Fibroblast of skin of right quadriceps (primary cell): ENCODE data around the gene PCSK5.
"Not testable (repeated sequence)": the region's sequence is repeated elsewhere in the genome, so short reads cannot be mapped to it uniquely, and the experiment has no call there.

ENCODE experiments used
- DNase-seq: peaks from one replicate; pipeline ENCODE4 v3.0.0-alpha.2; 2013

Gene PCSK5

DNA sequence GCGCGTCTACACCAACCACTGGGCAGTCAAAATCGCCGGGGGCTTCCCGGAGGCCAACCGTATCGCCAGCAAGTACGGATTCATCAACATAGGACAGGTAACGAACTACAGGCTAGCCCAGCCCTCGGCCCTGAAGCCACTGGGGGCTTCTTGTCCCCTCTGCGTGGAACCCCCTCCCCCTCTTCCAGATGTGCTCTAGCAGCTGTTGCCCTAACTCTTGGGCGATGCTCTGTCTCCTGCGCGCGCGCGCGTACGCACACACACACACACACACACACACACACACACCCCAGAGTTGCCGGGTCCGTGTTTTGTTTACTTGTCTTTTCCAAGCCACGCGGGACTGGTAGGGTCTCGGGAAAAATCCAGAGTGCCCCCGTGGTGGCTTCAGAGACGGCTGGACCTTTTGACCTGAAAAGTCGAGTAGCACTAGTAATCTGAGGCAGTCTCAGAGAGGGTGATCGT lies 836 bp downstream of the PCSK5 start:
- DNase-seq, result peak; percentile 37

DNA sequence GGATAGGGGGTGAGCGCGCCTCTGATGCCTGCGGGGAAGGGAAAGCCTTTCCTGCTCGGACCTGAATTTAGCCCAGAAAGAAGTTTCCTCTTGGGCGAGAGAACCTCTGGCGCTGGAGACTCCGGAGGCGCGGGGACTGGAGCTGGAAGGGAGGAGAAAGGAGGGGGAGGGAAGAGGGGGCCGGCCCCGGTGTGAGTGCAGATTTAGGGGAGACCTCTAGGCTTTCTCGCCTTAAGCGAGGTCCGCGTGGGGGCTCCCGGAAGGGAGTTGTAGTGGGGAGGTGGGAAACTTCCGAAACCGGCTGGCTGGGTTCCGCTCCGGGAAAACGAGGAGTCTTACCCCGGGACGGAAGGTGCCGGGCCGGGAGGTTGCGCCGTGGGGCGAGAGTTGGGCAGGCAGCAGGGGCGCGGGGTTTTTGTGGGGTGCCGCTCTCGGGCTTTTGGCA lies 1.3 kb downstream of the PCSK5 start:
- DNase-seq, result peak; percentile 20

GRCh38 chr9:75892216-75892911 lies 1.9 kb downstream of the PCSK5 start:
- no peak for DNase-seq

GRCh38 chr9:75893106-75893505 lies 2.6 kb downstream of the PCSK5 start:
- DNase-seq, result no peak

DNA sequence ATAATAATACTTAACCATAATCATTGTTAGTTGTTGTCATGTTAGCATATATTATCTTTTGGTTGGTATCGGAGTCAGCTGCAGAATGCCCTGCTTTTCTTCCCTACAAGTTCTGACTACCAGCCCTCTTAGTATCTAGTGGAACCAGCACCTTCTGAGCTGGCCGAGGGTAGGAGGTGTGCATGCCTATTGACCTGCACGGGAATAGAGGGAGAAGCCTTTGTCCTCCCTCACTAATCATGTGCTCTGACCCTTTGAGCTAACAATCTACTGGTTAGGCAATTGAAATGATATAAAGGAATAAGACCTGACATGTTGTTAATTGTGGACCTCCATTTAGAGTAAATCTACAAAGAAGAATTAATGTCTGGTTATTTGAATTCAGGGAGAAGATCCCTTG lies 4.1 kb downstream of the PCSK5 start:
- no peak for DNase-seq

GRCh38 chr9:75895112-75895511 lies 4.6 kb downstream of the PCSK5 start:
- DNase-seq, result no peak

DNA sequence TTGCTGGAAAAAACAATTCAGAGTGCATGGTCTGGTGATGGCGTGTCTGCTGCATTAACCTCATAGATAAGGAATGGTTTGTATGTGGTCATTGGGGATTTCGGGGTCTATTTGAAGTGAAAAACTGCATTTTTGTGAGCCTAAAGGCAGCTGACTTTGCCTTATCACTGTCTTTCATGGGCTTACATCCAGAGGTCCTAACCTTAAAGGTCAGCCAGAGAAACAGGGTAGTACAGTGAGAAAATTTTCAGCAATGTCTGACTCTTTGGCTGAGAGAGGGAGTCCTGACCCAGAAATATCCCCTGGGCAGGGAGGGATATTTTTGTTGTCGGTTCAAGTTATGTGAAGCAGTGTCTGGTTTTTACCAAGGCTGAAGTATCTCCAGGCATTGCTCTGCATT lies 5.7 kb downstream of the PCSK5 start:
- DNase-seq, result no peak

DNA sequence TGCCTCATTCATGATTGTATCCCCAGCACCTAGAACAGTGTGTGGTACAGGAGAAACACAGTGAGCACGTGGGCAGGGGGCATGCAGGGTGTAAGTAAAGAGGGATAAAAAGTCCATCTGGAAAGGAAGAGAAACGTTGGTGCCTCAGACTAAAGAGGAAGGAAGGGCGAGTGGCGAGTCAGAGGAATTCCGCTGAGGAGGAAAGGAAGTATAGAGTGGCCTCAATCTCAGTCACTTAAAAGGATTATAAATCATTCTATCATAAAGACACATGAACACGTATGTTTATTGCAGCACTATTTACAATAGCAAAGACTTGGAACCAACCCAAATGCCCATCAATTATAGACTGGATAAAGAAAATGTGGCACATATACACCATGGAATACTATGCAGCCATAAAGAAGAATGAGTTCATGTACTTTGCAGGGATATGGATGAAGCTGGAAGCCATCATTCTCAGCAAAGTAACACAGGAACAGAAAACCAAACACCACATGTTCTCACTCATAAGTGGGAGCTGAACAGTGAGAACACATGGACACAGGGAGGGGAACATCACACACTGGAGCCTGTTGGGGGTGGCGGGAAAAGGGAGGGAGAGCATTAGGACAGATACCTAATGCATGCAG lies 10.5 kb downstream of the PCSK5 start:
- not testable (repeated sequence) for DNase-seq

DNA sequence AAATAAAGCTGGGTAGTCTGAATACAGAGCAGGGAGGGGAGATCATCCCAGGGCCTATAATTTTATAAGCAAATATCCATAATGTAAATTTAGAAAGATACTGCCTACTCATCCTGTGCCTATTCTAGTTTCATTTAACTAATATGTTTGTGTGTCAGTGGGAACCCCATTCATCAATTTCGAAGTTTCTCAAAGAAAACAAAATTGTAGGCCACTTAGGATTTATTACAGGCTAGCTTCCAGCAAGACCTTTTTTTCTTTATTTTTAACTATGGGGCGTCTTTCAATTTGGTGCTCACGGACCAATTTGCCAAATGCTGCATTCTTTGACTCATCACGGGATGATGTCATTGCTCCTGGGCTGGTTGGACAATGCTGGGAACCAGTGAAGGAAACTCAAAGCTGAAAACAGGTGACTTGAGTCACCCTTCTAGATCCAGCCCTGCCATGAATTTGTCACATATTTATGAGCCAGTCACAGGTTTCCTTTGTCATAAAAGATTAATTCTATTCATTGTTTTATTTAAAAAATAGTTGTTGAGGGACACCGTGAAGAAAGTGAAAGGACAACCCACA lies 13.4 kb downstream of the PCSK5 start:
- DNase-seq, result peak; percentile 39

DNA sequence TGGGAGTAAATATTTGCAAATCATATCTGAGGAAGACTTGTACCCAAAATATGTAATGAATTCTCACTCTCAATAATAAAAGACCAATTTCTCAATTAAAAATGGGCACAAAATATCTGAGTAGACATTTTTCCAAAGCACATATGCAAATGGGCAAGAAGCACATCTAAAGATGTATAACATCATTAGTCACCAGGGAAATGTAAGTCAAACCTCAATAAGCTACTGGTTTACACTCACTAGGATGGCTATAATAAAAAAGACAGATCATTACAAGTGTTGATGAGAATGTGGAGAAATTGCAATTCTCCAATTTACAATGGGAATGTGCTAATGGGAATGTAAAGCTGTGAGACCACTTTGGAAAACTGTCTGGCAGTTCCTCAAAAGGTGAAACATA lies 13.9 kb downstream of the PCSK5 start:
- no peak for DNase-seq

DNA sequence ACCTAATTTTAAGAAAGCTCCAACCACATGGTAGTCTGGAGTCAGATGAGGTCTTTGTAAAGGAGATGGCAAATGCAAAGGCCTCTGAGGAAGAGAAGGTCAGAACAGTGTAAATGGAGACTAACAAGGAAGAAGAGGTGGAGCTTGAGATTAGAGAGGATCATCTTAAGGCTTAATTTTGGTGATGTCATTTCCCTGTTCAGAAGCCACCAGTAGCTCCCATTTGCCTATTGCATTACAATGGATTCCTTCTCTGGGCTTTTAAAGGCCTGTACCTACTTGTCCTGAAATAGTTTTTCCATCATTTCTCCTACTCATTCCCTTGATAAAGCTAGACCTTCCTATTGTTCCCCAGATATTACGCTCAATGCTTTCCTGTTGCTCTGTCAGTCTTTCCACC lies 16.1 kb downstream of the PCSK5 start:
- no peak for DNase-seq

DNA sequence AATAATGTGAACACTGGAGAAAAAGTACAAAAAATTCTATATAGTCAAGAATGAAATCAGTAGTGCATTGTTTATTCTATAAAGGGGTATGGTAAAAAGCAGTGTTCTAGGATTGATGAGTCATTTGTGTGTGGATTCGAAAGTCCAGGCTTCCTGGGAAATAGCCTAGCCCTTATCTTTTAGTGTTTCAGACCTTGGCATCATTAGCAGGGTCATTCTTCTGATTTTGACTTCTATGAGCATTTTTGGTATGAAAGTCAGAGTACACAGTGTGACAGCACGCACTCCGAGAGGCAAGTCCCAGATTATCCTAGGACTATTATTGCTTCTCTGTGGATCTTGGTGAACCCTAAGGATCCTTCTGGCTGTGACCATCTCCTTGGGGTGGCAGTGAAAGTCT lies 16.9 kb downstream of the PCSK5 start:
- DNase-seq, result no peak

DNA sequence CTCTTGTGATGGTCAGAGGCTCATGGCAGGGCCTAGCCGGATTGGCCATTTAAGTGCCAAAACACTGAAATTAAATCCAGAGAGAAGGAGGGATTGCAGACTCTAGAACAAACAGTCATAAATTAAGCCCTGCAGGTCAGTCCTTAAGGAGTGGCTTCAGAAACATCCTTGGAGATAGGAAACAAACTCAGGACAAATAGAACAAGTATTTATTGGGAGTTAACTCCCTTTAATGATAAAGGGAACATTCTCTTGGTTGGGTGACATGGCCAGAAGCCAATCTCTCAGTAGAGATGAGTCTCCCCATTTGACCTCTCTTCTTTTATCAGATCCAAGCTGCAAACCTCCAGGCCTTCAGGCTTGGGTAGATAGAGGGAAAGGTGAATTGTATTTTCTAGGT lies 17.4 kb downstream of the PCSK5 start:
- DNase-seq, result no peak

GRCh38 chr9:75909776-75910175 lies 19.3 kb downstream of the PCSK5 start:
- DNase-seq, result no peak

- peak; percentile 20 for DNase-seq
Observed at GRCh38 chr9:75910731-75911130, 20.3 kb downstream of the PCSK5 start.

- DNase-seq, result no peak
Observed at GRCh38 chr9:75911390-75911789, 20.9 kb downstream of the PCSK5 start.

- no peak for DNase-seq
Observed at GRCh38 chr9:75912951-75913350, 22.5 kb downstream of the PCSK5 start.

DNA sequence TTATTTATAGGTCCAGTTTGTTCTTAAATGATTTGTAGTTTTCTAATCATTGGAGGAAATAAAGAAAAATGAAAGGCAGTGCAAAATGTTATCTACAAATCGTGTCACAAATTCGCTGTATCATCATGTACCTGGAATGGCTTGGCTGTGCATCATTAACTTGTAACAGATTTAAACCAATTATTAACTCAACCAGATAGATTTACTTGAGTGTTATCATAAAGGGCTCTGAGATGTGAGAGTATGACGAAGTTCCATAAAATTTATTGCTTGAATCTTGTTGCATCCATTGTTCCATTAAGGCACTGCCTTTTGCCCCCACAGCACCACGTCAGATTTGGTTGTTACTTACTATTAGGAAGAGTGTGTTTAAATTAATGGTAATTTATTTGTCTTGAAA lies 23.5 kb downstream of the PCSK5 start:
- DNase-seq, result no peak

DNA sequence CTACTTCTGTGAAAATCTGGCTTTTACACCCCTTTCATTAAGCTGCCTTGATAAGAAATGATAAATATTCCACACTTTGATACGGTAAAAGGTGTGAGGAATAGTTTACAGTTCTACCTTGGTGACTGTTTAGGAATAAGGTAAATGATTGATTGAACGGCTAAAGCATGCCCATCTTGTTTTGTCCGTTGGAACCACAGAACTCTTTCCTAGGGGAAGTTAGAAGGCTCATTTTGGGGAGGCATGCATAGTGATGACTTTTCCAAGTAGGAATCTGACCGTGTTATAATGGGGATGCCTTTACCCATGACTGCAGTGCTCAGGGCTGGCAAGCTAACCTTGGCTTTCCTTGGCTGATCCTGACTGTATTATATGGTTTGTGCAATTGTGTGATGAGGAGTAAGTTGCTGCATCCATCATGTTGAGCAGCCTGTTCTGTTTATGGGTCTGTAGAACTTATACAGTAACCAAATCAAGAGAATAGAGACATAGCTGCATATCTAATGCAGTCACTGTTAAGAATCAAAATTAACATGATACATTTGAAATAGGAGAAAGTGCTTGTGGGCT lies 24.5 kb downstream of the PCSK5 start:
- DNase-seq, result no peak

- no peak for DNase-seq
Observed at GRCh38 chr9:75918154-75918553, 27.7 kb downstream of the PCSK5 start.

GRCh38 chr9:75918909-75919308 lies 28.4 kb downstream of the PCSK5 start:
- DNase-seq, result no peak

- DNase-seq, result no peak
Observed at GRCh38 chr9:75921391-75922127, 31.1 kb downstream of the PCSK5 start.

DNA sequence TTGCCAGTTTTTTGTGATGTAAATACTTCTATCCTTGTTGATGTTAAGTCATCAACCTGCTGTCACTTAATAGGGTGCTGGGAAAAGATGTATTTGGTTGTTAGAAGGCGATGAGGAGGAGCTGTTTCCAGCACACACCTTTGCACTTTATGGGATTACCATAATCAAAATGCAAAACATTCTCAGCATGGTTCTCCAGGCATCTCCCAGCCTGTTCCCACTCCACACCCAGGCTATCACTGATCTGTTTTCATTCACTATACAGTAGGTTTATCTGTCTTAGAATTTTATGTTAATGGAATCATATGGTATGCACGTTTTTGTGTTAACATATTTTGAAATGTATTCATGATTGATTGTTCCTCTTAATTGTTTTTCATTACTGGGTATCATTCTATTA lies 35.9 kb downstream of the PCSK5 start:
- no peak for DNase-seq
